ENCODE results near the gene PLA2G4E.

PLA2G4E gene

DNA sequence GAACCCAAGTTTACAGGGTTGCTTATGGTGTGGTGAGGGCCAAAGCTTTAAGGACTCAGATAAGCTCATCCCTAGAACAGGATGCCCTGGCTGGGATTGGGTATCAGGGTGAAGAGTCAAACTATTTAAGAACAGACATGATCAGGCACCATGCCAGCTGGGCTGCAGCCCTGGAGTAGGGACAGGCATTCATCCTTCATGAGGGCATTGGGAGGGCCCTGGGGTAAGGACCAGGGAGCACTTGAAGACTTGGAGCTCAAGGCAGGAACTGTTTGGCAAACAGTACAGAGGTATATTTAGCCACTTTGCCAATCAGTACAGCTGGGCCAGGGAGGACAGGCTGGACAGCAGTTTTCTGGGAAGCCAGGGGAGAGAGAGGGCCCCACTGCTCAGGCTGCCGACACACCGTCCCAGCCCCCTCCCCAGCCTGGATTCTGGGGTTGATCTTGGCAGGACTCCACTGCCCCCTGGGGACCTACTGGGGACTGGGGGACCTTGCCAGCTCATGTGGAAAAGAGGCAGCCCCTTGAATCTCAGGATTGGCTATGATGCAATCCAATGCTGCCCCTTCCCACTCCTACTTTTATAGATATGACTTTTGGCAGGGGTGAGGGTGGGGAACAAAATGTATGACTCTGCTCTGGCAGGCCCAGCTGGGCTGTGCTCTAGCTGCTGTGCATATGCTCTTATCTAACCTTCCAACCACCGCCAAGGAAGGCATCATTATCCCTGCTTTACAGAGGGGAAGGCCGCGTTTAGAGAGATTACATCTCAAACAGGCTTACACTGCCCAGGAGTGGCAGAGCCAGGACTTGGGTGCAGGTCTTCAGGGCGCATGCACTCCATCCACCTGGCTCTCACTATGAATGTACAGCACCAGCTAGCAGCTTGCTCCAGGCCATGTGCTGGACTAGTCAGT lies 2.3 kb downstream of the PLA2G4E start:
- DNase-seq (ENCODE audit: low spot score): no peak

DNA sequence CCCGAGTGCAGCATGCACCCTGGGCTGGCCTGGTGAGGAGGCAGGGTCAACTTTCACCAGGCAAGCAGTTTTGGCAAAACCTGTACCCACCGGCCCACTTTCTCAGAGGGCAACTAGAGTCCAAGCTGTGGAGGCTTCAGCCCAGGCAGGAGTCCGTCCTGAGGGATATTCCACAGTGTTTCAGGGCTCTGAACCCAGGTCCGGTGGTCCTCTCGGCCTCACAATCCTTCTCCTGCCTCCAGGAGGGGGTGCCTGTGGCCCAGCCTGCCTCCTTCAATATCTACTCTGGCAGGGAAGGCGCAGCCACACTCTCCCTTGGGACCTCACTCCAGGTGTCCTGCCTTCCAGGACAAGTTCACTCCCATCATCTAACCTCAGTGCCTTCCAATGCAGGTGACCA lies 3.9 kb downstream of the PLA2G4E start:
- no peak for DNase-seq (ENCODE audit: low spot score)

DNA sequence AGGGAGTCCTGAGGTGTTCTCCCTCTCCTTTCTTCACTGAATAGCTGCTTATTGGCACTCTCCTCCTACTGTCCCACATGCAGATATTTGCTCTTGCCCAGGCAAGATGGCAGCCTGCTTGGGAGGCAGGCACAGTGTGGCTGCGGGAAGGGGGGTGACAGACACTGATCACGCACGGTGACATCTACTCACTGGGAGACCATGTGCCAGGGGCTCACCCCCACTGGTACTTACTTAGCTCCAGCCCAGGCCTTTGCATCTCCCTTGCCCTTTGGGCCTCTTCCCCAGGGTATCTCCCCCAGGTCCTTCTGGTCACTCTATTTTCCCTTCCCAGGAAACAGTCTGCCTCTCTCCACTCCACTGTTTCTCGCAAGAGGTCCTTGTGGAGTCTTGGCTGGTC lies 6.4 kb downstream of the PLA2G4E start:
- no peak for DNase-seq (ENCODE audit: low spot score)

DNA sequence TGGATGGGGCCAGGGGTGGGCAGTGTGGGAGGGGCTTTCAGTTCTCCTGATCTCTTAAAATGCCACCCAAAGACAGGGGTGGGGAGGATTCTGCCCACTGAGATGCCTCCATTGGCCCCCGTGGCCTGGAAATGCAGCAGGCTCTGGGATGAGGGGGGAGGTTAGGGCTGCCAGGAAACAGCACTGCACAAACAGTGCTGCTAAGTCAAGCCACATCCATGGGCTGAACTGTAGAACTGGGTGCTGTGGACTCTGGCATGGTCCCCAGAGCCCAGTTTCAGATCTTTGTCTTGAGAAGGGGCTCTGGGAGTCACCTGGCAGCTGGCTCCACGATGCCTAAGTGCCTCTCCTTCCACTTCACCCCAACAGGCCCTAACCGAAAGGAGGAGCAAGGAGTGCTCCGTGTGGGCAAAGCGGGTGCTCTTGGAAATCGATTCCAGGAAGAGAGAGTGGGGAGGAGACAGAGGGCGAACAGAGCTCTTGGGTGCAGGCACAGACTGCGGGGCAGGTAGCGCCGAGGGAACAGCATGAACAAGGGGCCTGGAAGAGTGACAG lies 7.8 kb downstream of the PLA2G4E start:
- no peak for DNase-seq (ENCODE audit: low spot score)

DNA sequence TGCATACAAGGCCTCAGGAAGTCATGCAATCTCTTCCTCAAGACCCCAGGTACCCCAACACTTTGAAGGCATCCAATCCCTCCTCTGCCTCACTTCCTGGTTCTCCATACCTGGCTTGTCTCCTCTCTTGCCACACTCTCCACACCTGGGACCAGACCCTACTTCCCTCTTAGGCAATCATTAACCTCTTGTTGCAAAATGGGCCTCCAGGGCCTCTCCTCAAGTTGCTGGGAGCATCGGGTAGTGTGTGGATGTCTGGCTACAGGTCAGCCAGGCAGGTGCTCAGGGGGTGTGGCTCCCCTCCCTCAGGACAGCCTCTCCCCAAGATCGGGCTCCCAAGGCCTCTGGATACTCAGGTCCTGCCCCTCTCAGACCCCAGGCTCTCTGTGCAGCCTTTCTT lies 8.6 kb downstream of the PLA2G4E start:
- DNase-seq (ENCODE audit: low spot score): no peak

DNA sequence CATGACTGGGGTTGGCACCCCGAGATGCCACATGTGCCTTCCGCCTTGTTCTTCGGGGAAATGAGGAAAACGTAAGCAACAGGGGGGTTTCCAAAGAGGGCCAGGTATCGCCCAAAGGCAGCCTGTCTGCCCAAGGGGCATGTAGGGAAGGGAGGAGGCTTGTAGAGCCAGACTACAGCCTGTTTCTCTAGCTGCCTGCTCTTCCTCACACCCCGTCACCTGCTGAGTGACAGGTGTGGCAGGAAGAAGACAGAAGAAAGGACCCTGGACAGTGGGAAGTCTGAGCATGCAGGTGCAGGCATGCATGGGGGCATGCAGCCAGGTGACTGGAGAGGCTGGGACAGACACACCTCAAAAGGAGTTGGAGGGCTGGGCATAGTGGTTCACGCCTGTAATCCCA lies 9.8 kb downstream of the PLA2G4E start:
- no peak for DNase-seq (ENCODE audit: low spot score)

DNA sequence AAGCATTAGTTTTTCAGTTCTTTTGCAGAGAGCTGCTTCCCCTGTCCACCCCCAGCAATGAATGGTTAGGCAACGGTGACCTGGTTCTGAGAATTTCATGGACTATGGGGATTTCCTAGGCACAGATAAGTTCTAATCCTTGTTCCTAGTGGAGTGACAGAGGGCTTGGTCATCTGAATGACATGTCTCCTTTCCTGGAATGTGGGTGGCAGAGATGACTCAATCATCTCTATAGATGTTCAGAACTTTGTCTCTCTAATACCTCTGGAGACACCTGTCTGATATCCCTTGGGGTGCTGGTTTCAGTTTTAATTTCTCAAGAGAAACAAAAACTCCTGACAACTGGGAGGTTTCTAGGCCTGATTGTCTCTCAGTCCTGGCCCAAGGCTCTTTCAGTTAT lies 10.4 kb downstream of the PLA2G4E start:
- no peak for DNase-seq (ENCODE audit: low spot score)

DNA sequence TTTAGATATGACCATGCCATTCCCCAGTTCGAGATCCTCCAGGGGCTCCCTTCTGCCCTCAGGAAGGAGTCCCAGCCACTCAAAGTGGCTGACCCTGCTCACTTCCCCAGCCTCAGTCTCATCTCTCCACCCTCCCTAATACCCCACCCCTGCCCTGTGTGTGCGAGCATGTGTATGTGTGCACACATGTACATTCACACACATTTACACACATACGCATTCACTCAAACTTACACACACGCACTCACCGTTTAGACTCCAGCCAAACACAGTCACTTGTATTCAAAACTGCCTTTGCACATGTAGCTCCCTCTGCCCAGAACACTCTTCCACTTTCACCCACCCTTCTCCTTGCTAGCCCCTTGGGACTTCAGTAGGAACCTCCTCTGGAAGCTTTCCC lies 11.4 kb downstream of the PLA2G4E start:
- no peak for DNase-seq (ENCODE audit: low spot score)

DNA sequence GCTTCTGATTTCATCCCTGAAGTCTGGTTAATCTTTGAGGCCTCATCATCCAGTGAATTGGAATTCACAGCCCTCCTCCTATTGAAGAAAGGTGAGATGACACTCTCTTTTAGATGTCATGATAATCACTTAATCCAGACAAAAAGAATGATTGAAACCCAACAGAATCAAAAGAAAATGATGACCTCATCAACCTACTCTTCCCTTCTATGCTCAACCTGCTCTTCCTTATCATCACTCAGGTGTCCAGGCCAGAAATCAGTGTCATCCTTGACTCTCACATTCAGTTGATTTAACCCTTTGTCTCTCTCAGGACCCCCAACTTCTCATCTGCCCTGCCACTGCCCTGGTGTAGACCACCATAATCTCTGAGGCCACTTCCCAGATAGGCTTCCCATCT lies 11.8 kb downstream of the PLA2G4E start:
- DNase-seq (ENCODE audit: low spot score): no peak

DNA sequence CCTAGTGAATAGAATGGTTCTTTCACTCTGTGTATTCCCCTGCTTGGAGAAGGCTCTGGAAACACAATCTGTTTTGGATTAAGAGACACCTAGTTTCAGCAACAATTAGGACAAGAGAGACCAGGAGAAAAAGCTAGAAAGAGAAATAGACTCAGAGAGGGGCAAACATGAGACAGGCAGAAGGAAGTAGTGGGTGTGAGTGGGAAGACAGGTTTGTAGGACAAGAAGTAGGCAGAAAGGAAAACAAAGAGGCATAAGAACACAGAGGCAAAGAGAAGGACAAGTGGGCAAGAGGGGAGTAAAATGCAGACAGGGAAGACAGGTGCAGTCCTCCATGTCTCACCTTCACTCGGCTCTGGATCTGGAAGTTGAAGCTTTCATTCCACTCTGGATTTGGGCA lies 13.5 kb downstream of the PLA2G4E start:
- DNase-seq (ENCODE audit: low spot score): no peak

DNA sequence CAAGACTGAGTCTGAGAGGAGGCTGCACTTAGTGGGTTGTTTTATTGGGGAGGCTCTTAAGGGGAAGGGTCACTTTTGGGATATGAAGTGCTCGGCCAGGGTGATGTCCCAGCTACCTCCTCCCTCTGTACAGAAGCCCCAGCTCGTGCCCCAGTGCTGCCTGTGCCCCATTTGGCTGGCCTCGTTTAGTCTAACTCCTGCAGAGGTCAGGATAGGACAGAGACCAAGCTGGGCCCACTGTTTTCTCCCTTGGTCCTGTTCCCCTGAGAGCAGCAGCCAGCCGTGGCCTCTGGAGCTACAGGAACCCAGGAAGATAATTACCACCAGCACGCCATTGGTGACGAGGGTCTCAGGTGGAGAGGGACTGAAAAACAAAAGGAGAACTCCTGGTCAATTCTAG lies 18.5 kb downstream of the PLA2G4E start:
- no peak for DNase-seq (ENCODE audit: low spot score)

DNA sequence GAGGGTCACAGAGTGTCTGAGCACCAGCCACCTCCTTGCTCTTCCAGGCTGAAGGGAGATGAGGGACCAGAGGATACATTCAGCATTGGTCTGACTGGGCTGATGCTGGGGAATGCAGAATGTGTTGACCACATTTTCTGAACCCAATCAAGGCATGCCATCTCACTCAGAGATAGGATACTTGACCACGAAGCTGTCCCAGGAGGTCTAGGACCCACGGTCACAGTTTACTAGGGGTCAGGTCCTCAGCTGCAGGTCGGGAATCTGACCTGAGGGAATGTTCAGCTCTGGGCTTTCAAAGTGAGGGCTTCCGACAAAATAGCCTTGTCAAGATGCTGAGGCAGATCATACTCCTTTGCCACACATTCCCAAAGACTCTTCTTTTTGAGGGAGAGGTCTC lies 19.6 kb downstream of the PLA2G4E start:
- DNase-seq (ENCODE audit: low spot score): no peak

DNA sequence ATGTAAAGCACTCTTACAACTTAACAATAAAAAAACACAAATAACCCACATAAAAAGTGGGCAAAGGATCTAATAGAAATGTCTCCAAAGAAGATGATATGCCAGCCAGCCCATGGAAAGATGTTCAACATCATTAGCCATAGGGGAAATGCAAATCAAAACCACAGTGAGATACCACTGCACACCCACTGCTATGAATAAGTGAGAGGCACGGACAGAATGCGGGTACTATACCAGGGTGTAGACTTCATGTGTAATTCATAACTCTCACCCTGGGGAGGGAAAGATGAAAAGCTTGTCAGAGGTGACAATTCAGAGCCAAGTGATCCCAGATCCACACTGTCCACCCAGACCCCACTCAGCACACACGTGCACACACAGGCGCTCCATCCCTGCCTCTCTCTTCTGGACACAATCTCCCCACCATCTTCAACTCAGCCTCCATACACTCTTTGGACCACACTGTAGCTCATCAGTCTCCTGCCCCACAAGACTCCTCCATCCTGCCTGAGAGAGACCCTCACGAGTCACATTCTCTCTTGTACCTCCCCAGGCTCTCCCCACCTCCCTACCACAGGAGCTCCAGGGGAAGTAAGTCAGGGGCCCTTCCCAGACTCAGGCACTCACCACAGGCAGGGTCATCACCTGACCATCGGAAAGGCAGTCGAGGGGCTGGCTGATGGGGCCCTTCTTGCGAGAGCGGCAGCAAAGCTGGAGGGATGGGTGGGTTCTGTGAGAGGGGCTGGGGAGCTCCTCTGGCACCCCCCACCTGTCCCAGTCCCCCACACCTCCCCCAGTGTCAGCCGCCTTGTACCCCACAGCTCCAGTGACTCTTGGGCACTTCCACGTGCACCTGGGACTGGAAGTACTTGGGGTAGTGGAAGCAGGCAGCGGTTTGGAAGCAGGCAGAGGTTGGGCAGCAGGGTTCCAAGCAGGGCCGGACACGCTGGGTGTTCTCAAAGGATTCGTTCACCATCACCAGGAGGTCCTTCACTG lies 21.3 kb downstream of the PLA2G4E start:
- no peak for DNase-seq (ENCODE audit: low spot score)

DNA sequence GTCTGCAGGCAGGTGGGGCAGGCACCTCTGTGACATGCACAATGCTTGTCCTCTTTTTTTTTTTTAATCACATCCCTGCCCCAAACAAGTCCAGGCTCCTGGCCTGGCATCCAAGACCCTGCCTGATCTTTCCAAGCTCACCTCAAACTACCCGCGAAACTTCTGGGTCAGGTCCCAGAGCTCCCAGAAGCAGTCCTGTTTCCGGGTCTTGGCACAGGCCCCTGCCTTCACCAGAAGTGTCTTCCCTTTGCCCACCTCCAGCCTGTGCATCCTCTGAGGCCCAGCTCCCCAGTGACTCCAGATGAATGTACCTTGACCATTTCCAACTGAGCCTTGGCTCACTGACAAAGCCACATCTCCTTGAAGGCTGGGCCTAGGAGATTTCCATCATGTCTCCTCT lies 23.0 kb downstream of the PLA2G4E start:
- no peak for DNase-seq (ENCODE audit: low spot score)

DNA sequence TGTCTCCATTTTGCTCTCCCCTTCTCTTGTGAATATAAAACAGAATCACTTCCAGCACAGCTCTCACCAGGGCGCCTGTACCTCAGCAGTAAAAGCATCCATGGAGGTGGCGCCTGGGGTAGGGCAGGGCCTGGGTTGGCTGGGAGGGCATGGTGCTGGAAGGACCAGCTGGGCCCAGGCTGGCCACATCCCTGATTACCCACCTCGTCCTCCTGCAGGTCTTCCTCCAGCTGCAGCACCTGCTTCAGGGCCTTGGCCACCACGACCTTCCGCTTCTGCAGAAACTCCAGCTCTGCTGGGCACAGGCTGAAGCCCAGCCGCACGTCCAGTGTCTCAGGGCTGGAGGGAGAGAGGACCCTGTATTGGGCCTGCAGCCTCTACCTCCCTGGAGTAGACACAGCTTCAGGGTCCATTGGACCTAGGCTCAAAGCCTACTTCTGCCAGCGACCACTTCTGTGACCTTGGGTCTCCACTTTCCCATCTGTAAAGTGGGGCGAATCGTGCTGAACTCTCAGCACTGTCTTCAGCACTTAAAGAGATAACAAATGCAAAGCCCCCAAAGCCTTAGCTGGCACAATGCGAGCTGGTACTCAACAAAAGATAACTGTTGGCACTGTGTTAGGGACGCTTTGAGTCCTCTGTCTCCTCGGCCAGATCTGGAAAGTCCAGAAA lies 23.8 kb downstream of the PLA2G4E start:
- DNase-seq (ENCODE audit: low spot score): no peak

DNA sequence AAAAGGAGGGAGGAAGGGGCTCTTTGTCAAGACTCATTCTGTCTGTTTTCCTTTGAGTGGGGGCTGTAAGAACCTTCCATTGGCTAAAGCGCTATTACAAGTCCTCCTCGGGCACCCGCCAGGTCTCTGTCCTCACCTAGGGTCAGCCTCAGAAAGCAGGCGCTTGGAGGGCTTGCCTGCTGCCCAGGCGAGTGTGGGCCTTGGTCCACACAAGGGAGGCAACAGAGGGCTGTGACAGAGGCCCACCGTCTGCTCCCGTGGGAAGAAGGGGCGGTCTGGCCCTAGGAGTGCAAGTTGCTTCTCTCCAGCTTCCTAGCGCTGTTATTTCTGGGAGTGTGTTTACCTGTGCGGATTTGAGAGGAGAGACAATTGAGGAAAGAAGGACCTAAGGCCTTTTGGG lies 24.5 kb downstream of the PLA2G4E start:
- no peak for DNase-seq (ENCODE audit: low spot score)

DNA sequence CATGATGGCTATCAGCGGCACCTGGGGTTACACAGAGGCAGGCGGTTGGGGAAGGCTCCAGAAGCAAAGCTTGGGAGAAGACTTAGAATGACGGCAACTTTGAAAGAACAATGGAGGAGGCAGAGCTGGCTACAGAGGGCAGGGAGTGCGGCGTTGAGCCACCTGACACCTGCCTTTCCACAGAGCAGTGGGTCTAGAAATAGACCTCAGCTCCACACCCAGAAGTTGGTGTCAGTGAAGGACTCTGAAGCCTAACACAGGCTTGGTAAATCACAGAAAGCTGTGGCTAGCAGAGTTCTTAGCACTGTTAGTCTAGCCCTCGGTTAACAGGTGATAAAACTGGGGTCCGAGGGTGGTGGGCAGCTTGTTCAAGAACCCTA lies 25.4 kb downstream of the PLA2G4E start:
- DNase-seq (ENCODE audit: low spot score): no peak

DNA sequence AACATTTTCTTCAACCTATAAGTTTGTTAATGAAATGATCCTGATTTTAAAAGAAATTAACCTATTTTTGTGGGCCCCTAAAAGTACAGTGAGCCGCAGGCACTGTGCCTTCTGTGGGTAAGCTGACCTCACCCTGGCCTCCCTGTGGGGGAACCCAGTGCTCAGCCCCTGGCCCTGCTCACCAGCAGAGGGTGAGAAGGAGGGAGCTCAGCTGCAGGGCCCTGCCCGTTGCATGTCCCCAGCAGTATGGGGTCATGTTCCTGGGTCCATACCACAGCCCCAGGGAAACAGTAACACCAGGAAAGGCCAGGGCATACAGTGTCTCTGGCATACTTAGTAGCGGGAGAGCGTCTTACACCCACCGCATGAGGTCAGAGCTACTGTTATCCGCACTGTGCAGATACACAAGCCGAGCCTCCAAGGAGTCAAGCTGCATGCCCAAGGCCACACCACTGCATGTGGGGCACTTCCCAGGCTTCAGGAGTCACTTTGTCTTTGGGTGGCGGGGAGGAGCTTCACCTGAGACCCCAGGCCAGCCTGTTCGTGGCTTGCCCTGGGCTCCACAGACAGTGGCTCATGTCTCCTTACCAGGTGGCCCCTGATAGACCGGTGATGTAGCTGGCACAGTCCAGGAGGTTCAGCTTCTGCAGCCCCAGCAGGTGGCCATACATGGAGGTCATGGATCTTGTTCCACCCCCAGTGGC lies 25.9 kb downstream of the PLA2G4E start:
- DNase-seq (ENCODE audit: low spot score): no peak

DNA sequence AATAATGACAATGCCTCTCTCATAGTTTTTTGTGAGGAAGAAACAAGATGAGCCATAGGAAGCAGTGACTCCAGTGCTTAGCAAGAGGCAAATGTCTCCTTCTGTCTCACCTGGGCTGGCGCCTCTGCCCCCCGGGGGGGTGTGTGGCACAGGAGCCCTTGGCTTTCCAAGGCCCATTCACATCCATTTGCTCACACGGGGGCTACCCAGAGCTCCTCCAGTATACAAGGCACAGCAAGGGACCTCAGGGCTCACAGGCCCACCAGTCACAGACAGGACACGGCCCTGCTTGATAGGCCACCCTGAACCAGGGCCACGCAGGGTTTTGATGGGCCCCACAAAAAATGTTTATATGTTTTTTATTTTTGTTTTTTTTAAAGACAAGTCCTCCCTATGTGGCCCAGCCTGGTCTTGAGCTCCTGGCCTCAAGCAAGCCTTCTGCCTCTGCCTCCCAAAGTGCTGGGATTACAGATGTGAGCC lies 26.6 kb downstream of the PLA2G4E start:
- DNase-seq (ENCODE audit: low spot score): no peak

DNA sequence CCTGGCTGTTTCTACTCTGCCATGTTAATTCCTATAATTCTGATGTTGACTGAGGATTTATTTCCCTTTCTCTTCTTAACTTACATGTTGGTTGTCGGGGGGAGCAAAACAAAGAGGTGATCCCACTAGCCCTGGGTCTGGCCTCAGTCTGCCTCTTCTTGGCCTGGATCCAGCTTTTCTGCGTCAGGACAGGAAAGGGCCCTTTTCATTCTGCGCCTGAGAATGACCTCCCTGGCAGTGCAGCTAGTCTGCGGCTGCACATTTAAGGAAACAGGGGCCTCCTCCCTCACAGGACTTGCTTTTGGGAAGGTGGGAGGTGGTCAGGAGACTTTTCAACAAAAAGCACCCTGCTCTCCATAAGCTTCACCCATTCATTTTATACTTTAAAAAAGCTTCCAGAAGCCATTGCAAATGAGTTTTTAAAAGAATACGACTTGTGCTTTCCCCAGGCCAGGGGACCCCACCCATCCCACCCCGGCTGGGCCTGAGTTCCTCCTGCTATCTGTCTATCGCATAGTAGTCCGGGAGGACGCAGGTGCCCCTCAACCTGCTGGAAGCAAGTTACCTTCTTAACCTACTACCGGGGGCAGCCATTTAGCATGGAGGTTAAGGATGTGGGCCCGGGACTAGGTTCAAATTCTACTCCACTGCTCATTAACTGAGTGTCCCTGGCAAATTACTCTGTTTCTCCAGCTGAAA lies 27.2 kb downstream of the PLA2G4E start:
- no peak for DNase-seq (ENCODE audit: low spot score)

DNA sequence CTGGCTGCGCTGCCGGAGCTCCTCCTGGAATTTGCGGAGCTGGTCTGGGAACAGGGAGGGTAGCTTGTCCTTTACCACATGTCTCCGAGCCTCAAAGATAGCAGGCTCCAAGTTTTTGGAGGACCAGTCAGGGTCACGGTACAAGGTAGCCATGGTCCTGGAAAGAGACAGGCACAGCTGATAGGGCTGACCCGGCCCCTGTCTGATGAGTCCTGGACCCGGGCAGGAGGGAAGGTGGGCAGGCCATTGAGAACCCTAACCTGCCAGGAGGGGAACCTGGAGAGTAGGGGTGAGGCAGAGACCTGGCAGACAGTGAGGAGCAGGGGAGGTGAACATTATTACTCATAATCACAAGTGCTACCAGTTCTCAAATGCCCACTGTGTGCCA lies 28.0 kb downstream of the PLA2G4E start:
- no peak for DNase-seq (ENCODE audit: low spot score)
